NCI-H2196 treated with DMSO at 0.1 percent for 48 hours (cell line): ENCODE measurements around the gene KDM4B.

Source experiments
- DNase-seq: peaks from one replicate; lab custom pipeline; 2025; ENCODE audit not compliant: unreplicated experiment; lab: John Stamatoyannopoulos, UW

The KDM4B gene

DNA sequence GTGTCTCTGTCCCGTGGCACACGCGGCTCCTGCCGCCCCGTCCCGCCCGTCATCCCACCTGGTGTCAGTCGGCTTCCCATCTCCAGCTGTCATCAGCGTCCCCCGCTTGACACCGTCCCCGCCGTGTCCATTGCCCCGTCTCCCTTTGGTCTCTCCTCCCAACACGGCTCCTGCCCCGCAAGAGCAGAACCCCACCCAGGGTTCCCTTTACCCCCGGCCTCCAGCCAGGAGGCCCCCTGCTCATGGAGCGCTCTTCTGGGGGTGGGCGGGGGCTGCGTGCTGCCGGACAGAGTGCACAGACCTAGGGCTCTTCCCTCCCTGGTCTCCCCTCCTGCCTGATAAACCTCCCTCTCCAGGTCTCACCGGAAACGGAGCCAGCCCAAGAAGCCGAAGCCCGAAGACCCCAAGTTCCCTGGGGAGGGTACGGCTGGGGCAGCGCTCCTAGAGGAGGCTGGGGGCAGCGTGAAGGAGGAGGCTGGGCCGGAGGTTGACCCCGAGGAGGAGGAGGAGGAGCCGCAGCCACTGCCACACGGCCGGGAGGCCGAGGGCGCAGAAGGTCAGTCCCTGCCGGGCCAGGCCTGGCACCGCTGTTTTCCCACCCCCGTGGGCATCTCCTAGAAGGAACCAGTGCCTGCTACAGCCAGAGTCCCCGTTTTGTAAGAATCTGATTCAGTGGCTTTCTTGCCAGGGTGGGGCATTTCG lies 150.5 kb downstream of the KDM4B start:
- no peak for DNase-seq

DNA sequence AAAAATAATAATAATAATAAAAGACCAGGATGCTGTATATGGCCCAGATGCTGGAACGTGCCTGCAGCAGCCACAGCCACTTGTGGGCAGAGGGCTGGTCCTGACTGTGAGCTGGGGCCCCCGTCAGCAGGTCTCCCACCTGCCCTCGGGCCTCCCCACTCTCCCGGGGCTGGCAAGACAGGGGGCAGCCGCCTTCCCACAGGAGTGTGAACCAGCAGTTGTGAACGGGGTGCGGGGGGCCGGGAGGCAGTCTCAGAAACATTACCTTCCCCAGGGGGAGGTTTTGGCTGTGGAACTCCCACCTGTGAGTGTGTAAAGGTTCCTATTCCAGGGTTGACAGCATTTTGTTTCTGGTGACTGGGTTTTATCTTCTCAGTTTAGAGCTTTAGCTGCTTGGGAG lies 151.4 kb downstream of the KDM4B start:
- DNase-seq, result no peak

GRCh38 chr19:5120833-5121232 lies 151.9 kb downstream of the KDM4B start:
- DNase-seq, result no peak

DNA sequence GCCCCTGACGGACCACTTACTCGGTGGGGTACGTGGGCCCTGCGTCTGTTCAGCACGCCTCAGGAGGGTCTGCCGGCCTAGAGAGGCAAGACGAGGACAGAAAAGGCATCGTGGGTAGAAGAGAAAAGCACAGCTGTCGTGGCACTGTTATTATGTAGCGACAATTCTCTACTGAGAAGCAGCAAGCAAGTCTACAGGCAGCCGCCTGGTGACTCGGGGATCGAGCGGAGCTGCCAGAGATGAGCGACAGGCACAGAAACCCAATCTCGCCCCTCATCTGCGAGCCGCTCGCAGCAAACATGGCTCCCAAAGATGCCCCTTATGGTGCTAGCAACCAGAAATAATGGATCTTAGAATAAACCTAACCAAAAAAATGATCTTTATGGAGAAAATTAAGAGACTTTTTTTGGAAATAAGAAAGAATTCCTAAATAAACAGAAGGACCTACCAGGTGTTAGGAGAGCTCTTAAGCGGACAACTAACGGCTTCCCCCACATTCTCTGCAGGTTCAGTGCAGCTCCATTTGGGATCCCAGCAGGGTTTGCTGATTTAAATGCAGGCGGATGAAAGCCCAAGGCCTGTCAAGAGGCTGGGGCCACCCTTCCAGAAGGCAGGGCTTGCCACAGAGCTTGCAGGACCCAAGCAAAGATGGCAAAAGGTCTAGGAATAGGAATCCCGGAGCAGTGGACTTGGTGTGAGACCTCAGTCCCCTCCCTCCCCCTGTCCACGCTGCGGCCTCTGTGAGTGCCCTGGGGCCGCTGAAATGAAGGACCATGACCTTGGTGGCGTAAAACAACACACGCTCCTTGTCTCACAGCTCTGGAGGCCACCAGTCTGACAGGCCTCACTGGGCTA lies 152.6 kb downstream of the KDM4B start:
- DNase-seq, result no peak

DNA sequence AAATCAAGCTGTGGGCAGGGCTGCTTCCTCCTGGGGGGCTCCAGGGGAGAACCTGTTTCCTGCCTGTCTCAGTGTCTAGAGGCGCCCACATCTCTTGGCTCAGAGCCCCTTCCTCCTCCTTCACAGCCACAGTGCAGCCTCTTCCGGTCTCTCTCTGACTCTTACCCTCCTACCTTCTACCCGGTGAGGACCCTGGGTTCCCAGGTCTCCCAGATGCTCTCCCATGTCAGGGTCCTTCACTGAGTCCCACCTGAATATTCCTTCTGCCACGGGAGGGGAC lies 153.1 kb downstream of the KDM4B start:
- no peak for DNase-seq

DNA sequence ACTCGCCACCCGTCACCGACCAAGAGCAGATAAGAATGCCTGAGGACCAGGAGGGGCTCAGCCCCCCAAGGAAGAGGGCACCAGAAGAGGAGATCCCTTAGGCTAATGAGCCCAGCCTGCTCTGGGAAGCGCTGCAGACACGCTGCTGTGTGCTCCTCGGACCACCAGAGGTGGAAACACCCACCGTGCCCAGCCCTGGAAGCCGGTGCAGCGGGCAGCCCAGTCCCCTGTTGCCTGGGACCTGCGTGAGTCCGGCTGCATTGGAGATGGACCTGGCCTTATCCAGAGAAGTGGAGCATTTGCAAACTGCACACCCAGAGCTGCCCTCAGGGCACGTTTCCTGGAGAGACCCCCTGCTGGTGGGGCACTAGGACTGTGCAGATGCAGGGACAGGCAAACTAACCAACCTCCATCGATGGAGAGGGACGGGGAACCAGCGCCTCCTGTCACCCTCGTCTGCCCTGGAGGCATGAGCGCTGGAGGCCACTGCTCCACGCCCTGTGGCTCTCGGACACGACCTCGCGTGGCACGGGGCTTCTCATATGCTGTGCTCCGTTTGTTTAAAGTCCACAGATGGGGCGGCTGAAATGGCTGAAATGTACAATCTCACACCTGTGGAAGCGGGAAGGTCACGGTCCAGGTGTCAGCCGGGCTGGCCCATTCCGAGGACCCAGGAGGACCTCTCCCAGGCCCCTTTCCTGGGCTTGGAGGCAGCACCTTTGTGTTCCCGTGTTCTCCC lies 153.9 kb downstream of the KDM4B start:
- DNase-seq, result no peak

- no peak for DNase-seq
Measured at GRCh38 chr19:5123646-5124045, 154.7 kb downstream of the KDM4B start.

DNA sequence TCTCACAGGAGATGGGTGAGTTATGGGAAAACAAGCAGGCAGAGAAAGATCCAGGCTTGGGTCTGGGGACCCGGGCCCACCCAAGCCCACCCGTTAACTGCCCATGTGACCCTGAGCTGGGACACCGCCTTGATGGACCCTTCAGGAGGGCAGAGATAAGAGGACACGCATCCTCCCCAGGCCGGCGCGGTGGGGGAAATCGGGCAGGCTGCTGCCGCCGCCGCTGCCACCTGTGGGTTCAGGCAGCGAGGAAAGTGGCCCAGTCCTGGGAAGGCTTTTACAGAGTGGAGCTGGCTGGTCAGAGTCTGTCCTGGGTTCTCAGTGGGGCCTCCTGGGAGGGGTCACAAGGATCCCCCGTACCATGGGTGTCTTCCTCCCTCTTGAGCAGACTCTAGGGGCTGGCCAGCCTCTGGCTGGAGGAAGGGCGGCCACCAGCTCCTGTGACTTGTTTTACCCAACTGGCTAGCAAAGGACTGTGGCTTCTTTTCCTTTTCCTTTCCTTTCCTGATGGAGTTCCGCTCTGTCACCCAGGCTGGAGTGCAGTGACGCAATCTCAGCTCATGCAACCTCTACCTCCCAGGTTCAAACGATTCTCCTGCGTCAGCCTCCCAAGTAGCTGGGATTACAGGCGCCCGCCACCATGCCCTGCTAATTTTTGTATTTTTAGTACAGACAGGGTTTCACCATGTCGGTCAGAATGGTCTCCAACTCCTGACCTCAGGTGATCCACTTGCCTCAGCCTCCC lies 155.4 kb downstream of the KDM4B start:
- no peak for DNase-seq

- no peak for DNase-seq
Measured at GRCh38 chr19:5125376-5125775, 156.5 kb downstream of the KDM4B start.

- DNase-seq, result no peak
Measured at GRCh38 chr19:5125797-5126497, 157.0 kb downstream of the KDM4B start.

DNA sequence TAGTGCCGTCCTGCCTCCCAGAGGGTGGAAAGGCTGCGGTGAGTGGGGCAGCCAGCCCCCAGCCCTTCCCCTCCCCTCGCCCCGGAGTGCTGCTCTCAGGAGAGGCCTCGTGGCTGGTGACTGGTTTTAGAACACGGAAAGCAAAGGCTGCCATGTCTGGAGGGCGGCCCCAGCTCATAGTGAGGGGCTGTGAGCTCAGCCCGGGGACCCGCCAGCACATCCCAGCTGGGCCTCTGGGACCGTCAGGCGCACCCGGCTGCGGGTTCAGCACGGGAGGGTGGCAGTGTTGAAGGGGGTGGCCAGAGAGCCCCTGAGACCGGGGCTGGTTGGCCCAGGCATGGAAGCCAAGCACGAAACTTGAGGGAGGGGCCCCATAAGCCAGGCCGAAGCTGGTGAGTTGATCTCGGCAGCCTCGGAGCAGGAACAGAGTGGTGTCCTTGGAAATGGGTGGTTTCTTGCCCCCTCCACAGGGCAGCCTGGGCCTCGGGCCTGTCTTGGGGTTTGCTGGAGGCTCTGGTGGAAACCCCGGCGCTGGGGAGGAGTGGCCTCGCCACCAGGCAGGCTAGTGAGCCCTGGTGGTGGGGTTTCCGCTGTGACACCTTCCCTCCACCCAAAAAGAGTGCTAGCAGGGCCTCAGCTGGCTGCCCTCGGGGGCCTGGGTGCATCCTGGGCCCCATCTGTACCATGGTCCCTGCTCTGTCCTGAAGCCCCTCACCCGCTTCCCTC lies 157.7 kb downstream of the KDM4B start:
- no peak for DNase-seq

DNA sequence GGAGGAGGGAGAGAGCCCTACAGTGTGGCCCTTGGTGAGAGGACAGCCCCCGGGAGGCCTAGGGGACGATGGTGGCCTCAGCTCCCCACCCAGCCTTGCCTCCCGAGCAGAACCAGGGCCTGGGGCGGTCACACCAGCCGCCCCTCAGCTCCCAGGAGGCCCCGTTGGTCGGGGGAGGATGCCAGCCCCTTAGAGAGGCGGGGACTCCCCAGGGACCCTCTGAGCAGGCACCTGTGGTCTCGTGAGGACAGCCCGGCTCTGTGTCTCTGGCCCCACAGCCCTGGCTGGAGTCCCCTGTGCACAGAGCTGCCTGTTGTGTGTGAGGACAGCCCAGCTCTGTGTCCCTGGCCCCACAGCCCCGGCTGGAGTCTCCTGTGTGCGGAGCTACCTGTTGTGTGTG lies 158.8 kb downstream of the KDM4B start:
- DNase-seq, result no peak

DNA sequence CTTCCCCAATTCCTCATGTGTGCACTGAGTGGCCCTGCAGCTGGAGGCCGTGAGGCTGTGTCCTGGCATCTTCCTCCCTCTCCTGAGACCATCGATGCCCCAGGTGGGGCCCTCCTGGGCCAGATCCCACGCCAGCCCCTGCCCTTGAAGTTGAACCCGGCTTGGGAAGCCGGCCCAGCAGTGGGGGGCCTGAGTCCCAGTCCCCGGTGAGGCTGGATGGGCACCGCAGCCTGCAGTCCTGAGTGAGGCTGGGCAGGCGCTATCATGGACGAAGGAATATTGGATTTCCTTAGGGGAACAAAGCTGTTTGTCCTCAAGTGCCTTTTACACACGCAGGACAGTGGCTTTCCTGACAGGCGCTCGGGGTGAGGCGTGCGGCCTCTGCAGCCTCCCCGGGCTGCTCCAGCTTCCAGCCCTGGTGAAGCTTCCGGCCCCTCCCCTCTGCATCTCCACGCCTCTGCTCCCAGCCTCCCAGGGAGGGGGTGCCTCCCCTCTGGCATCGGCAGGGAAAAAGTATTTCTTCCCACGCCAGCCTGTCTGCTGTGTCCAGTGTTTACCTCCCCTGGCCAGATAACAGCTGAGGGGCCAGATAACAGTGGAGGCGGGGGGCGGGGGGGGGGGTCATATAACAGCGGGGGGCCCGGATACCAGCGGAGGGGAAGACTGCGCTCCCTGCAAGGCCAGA lies 159.5 kb downstream of the KDM4B start:
- DNase-seq, result no peak

GRCh38 chr19:5128936-5129389 lies 160.1 kb downstream of the KDM4B start:
- DNase-seq, result no peak

DNA sequence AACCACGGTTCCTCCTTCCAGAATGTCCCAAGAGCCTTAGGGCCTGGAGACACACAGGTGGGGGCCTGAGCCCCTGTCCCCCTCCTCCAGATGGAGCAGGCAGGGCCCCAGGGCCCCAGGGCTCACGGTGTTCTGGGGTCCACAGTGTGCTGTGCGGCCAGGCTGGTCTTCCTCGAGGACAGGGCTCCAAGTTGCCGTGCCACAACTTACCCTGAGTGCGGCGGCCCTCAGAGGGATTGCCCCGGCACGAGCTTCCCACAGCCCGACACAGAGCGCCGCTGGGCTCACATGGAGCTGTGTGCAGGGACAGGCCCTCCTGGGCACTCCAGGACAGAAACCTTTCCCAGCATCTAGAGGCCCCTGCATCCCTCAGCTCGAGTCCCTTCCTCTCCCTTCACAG lies 160.8 kb downstream of the KDM4B start:
- no peak for DNase-seq

- DNase-seq, result no peak
Measured at GRCh38 chr19:5130371-5131030, 161.6 kb downstream of the KDM4B start.

DNA sequence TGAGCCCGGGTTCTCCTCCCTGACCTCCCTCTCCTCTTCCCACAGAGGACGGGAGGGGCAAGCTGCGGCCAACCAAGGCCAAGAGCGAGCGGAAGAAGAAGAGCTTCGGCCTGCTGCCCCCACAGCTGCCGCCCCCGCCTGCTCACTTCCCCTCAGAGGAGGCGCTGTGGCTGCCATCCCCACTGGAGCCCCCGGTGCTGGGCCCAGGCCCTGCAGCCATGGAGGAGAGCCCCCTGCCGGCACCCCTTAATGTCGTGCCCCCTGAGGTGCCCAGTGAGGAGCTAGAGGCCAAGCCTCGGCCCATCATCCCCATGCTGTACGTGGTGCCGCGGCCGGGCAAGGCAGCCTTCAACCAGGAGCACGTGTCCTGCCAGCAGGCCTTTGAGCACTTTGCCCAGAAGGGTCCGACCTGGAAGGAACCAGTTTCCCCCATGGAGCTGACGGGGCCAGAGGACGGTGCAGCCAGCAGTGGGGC lies 162.2 kb downstream of the KDM4B start:
- no peak for DNase-seq

DNA sequence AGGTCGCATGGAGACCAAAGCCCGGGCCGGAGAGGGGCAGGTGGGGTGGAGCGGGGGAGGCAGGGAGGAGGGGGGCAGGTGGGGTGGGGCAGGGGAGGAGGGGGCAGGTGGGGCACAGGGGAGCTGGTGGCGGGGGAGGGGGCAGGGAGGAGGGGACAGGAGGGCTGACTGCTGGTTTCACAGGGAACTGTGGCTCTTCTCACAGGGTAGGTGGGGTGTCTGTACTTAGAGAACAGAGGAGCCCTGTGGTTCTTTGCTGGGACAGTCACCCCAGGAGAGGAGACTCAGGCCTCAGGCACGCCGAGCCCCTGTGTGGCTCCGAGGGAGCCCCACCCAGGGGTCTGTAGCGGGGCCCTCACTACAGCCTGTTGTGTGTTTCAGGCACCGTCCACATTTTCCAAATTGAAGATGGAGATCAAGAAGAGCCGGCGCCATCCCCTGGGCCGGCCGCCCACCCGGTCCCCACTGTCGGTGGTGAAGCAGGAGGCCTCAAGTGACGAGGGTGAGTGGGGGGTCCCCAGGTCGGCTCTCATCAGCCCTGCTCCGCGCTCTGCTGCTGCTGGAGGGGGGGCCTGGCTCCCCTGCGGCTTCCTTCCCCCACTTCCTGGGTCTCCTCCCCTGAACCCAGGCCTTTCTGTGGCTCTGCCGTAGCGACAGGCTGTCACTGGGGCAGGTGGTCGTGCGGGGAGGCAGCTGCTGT lies 162.7 kb downstream of the KDM4B start:
- no peak for DNase-seq
